Measurements from ENCODE around the gene EGR1.

GRCh38 chr5:138517437-138517836 lies 52.2 kb downstream of the EGR1 start:
- TF ChIP-seq REST (IDR thresholded peaks at IDR 0.05; ENCODE audit: low read depth, low read length) = no peak
- TF ChIP-seq RAD21 (IDR thresholded peaks at IDR 0.05; ENCODE audit: low read length) = no peak
